CD4-positive, alpha-beta T cell treated with Interleukin-4 for 1 hour (primary cell): ENCODE measurements around the gene XCL1.
A peak's percentile ranks its signal among the peaks of the same experiment; 100 is the strongest.

Source experiments
- DNase-seq, 2 donors: peaks; one replicate each; pipeline ENCODE4 v3.0.0-alpha.2; 2020 to 2022

XCL1 gene

DNA sequence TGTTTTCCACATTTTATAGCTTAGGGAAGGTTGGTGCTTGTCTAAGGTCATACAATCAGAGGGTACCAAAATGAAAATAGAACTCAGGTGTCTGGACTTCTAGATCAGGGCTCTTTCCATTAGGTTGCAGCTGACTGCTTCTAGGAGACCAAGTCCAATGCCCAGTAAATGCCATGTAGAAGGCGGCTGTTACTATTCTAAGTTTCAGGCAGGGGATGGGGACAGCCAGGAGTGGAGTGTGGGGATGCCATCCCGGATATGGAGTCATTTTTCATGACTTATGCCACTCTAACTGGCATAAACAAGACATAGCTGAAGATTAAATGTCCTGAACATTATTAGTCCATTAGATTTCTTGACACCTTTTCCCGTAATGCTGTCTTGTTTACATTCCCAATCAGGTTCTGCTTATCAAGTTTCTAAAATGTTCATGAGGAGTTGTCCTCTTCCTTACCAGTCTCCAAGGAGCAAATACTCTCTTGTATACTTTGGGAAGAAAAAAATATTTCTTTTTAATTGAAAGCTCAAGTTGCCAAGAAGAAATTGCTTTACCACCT is 31.5 kb downstream of the XCL1 start:
- DNase-seq: no peak

DNA sequence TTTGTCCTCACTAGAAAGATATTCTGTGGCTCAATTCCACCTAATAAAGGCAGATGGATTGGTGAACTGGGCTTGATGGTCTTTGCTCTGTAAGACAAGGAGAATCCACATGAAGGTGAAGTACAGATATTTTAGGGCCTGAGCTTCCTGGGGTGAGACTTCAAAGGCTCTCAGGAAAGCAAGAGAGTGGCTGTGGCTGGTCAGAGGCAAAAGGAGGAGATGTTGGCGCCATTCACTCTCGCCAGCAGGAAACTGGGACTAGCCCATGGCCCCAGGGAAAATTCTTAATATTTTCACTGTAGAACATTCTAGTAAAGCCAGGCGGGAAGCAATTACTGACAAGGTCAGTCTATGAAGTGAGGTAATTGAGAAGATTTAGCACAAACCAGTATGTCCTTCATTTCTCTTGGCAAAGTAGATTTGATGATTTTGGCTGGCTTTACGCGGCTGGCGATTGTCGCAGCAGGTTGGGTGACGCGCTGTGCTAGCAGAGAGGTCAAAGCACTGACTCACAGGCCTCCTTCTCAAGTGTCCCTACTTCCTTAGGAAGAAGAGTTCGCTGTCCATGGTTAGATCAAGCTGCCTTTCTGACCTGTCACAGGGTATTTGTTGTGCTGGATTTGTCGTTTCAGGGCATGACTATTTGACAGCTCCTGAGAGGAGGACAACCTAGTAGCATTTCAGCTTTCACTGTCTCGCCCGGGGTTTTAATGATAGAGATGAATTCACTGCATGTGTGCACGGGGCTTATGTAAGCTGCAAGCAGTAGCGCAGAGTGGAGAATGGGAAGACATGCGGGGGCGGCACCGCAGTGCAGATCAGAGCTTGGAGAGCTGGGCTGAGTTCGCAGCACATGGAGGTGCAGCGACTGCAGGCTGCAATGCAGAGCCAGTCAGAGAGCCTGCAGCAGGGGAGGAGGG is 32.7 kb downstream of the XCL1 start:
- no peak for DNase-seq

DNA sequence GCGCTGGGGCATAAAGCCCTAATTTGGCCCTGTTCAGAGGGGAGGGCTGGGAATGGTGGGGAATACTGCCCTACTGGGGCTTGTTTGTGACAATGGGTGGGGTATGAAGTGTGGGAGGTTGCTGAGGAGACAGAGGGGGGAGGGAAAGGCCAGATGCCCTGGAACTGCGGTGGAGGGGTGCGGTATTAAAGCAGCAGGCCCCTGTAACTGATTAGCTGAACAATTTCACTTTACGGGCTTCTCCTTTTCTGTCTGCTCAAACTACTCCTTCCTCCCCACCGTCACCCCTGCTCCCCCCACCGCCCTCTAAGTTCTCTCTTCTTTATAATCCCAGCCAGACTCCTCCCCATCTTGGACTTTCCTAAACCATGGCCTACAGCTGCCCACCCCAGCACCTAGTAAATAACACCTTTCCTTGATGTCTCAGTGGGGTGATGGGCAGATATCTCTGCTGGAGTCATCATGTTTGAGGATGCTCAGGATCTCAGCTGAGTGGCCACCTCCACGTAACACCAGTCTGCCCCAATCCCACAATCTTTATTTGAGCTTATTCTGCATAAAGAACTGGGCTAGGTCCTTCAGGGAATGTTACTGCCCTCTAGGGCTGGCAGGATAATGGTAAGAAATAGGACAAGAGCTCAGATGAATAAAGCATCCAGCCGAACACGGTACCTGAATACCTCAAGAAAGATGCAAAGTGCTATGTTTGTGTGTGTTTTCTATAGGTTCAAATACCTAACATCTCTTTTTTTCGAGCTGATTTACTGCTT is 33.5 kb downstream of the XCL1 start:
- DNase-seq: no peak

DNA sequence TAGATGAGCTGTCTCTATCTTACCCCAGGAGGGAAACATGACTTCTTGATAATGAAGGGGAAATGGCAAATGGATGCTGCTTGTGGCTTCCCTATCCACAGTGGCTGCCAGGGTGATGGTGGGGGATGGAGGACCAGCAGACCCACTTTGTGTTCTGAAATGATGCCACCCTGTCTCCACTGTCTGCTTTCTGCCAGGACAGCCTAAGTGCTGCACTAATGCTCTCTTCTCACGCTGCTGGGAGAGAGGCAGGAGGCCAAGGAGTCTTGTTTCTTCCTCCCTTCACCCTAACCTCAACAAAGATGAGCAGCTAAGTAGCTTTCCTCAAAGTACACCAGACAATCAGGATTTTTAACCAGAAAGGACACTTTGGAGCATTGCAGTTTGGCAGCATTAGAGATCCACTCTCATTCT is 36.6 kb downstream of the XCL1 start:
- DNase-seq: no peak

DNA sequence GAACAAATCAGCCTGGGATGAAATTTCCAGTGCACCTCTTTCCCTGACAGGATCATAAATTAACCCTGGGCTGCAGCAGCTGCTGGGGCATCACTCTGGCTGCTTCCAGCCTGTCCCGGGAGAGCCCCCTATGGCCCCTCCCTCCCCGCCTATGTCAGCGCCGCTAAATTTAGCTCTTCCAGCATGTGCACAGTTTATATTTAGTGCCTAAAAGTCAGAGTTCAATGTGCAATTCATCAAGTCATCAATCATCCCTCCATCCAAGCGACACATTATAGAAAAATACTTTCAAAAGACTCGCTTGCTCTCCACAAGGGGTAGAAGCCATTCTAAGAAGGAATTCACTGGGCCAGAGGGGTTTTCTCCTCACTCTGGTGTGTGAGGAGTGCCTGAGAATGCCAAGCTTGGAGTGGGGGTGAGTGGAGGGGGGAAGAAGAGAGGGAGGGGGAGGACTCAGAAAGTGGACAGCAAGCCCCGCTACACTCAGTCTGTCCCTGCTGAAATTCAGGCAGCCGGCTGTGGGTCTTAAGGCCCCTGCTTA is 37.4 kb downstream of the XCL1 start:
- no peak for DNase-seq

DNA sequence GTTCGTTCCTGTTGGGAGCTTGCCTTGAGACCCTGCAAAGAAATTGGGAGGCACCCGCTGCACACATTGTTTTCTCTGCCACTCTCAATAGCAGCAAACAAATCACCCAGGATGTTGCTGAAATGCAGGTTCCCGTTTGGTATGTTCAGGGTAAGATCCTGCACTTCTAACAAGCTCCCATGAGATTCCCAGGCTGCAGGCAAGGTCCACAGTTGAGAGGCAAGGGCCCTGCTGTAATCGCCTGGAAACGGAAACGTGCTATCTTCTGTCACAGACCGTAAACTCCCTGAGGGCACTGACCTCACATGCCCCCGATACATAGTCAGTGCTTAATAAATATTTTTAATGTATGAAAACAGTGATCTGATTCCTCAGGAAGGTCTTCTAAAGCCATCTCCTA is 37.8 kb downstream of the XCL1 start:
- DNase-seq: no peak

DNA sequence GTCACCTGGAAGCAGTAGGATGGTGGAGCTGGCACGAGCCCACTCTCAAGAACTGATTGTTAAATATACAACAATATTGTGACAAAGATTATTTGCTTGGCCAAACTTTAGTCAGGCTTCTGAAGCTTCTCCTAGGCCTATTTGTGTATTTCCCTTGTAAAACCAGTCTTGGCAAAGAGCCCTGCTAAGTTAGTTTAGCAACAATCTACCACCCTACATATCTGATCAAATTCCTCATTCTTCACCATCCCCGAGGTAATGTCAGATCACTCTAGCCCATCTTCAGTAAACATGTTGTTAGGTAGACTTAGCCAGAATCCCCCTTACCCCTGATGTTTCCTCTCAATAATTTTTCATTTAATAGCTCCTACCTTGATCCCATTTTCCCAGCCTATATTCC is 39.6 kb downstream of the XCL1 start:
- DNase-seq: no peak

DNA sequence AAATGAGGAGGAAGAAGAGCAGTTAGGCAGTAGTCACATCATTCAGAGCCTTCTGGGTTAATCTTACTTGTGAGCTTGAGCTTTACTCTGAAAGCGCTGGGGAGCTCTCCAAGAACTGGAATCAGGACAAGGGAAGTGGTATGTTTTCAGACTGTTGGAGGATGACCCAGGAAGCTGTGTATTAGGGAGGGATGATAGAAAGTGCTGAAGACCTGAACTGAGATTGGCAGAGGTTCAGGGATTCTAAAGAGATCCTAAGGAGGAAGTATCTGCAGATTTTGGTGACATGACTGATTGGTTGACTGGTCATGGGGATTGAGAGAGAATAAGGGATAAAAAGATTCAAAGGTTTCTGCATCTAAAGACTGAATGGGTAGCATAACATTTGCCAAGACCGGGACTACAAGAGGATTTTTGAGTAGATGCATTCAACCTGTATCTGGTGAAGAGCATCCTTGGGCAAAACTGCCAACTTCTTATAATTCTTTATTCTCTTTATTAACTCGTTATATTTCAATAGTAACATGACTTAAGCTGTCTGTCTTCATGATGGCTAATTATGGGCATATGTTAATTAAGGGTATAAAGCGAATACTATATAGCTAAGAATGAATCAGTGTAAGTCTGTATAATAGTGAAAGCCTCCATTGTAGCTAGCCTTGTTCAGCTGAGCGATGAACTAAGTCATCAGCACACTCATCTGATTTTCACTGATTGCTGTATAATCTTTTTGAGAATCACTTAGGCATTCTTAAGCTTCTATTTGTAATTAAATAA is 41.8 kb downstream of the XCL1 start:
- no peak for DNase-seq

DNA sequence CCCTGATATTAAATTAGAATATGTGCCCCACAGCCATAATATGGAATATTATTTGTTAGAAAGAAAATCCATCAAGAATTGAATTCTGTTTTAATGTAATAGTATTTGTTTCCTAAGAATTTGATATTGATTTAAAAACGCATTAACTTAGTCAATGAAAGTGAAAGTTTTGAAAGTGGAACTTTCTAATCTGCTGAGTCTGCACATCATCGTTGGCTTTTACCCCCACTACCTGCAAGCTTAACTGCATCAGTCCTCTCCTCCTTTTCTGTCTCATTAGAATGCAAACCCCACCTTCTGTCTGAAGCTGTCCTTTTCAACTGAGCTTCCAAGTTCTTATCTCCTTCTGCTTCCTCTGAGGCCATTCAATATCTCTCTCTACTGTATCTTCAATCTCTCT is 42.5 kb downstream of the XCL1 start:
- DNase-seq: no peak

DNA sequence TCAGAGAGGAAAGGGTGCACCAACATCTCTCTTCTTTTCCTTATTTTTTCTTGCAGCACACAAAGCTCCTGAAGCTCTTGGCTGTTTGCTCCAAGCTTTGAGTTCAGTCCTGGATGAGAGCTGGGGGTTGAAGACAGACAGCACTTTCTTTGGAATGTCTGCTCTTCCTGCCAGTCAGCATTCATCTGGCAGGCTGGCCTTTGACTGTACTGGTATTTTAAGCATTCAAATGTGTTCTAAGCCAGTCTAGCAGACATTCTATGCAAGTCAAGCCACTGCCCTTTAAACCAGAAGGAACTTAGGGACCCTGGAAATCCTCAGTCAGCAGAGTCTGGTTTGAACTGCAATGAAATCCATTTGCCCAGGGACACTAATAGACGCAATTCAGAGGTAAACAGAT is 45.0 kb downstream of the XCL1 start:
- no peak for DNase-seq

DNA sequence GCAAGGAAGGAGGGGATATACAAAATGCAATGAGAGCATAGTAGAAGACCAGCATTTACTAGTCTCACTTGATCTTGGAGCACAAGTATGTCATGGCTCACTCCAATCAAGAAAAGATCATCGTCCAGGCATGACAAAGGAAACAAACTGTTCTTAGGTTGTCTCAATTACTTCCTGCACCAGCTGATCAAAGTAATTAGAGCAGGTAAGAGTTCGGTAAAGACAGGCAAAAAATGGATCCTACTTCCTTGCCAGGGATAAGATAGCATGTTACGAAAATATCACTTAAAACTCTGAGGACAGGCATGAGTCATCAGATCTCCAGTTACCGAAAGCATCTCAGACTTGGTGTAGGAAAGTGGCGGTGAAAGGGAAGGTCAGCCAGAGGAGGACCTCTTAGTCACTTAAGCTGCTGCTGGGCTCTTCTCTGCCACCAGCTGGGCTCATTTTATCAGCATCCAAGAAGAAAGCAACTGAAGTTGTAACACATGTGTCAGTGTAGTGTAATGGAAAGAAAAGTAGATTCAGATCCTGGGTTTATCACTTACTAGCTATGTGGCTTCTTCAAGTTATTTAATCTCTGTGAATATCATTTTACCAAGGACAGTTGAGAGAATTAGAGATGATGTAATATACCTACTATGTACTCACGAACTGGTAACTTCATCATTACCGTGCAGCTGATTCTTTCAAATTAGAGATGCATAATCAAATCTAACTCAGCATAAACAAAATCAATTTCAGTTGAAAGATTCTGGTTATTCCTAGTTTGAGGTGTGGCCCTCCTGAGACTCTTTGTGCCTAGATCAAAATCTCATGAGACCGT is 46.8 kb downstream of the XCL1 start:
- DNase-seq: no peak

DNA sequence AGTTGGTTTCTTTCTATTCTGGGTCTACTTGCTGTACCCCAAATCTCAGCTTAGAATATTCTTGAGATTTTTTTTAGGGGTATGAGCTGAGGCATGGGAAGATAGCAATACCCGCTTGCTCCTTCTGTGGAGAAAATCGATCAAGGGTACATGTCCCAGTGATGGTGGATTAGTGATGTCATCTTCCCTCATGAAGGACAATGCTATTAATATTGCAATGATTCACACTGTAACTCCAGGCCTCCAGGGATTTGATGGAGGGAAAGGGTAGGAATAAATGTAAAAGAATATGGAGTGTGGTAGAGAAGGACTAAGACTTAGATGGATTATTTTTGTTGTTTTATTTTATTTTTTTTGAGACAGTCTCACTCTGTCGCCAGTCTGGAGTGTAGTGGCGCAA is 47.4 kb downstream of the XCL1 start:
- no peak for DNase-seq

DNA sequence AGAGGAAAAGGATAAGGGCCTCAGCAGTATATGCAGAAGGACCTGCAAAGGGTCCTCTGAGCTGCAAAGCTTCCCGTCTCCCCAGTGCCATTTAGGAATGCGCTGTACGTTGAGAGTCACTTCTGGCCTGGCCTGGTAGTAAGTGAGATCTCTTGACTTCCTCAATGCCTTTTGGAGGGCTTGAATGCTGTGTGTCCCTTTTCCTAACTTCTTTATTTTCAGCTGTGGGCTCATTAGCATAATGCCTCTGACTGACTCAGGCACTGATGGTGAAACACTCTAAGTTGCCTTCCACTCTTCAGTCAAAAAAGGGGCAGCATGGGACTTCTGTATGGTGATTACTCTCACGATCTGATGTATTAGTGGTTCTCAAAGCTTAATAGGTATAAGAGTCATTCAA is 49.9 kb downstream of the XCL1 start:
- DNase-seq: peak in 1 of 2 donors; percentile 14

DNA sequence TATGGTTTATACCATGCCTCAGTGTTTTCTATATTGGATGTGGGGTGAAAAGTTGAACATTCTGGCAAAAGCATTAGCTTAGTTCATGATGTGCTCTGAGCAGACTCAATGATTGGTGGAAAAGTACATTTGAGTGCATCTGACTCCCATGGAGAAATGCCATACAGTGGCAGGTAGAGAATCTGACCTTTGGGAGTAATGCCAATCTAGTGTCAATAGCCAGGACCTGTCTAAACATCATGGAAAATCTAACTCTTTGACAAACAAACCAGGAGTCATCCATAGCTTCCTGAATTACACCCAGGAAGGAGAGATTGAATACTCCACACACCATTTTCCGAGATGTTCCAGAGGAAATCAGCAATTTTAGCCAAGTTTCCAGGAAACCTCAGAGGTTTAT is 51.0 kb downstream of the XCL1 start:
- DNase-seq: no peak

DNA sequence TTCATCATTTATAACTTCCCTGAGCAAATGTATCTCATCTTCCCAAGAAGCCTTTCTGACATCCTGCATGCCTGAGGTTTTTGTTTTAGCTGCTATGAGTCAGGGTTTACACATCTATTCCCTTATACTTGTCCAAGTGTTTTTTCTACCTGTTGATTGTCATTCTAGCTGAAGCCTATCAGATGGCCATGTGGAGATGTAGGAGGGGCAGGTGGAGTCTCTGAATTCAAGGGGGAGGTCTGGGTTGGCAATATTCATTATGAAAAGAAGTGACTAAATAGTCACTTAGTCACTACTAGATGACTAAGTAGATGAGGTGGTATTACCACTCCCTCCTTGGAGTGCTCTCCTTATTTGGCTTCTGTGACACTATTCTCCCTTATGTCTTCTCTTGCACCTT is 52.4 kb downstream of the XCL1 start:
- DNase-seq: no peak

DNA sequence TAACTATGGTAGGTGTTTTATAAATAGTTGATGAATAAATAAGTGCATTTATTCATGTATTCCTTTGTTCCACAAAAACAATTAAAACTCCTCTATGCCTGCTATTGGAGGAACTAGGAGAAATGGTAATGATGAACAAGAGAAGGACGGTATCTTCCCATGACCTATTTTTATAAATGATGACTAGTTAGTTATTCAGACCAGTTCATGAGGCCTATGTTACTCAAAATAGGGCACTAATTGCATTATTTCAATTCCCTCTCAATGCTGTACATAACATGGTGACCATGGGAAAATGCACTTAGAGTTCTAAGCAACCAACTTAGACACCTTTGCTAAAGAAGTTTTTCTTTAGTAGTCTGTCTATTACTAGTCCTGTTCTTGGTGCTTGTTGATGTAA is 53.1 kb downstream of the XCL1 start:
- no peak for DNase-seq
